OCI-LY1 (cell line): Measurements from ENCODE around the gene MOCS3.

ENCODE experiments used
- H2AFZ ChIP-seq: fragments of 200-600 bp; sonication (generic), shearing (Covaris generic); 2 replicates; pipeline ENCODE4 v1.6.0; 2014; ENCODE audit warnings: antibody characterized with exemption, mild to moderate bottlenecking, low read length
- H3F3A ChIP-seq: fragments of 200-600 bp; sonication (generic), shearing (Covaris generic); 2 replicates; pipeline ENCODE4 v1.6.0; 2014; ENCODE audit warnings: mild to moderate bottlenecking, antibody characterized with exemption, low read length, moderate library complexity; ENCODE audit not compliant: insufficient read depth
- H3K27ac ChIP-seq: fragments of 200-600 bp; sonication (generic); 2 replicates; pipeline ENCODE4 v1.5.1; 2014; ENCODE audit warnings: low read length, mixed run types, mild to moderate bottlenecking, low read depth; ENCODE audit not compliant: poor library complexity, severe bottlenecking
- H3K27me3 ChIP-seq: fragments of 200-600 bp; sonication (generic); 2 replicates; pipeline ENCODE4 v1.6.0; 2014; ENCODE audit warnings: antibody characterized with exemption, mild to moderate bottlenecking, low read length, moderate library complexity; ENCODE audit not compliant: insufficient read depth
- H3K36me3 ChIP-seq: fragments of 200-600 bp; sonication (generic); 2 replicates; pipeline ENCODE4 v1.6.1; 2014; ENCODE audit warnings: mild to moderate bottlenecking, antibody characterized with exemption, low read length, moderate library complexity, mixed read lengths; ENCODE audit not compliant: insufficient read depth
- H3K4me1 ChIP-seq: fragments of 200-600 bp; sonication (generic); 2 replicates; pipeline ENCODE4 v1.5.1; 2014; ENCODE audit warnings: mild to moderate bottlenecking, low read length, moderate library complexity; ENCODE audit not compliant: insufficient read depth, severe bottlenecking
- H3K4me2 ChIP-seq: fragments of 200-600 bp; sonication (generic), shearing (Covaris generic); 2 replicates; pipeline ENCODE4 v1.6.1; 2014; ENCODE audit warnings: low read length
- H3K4me3 ChIP-seq: fragments of 200-600 bp; sonication (generic); 2 replicates; pipeline ENCODE4 v1.5.1; 2014; ENCODE audit warnings: low read length, low read depth, mild to moderate bottlenecking, mixed read lengths; ENCODE audit not compliant: poor library complexity, severe bottlenecking
- H3K79me2 ChIP-seq: fragments of 200-600 bp; shearing (Covaris generic); 2 replicates; pipeline ENCODE4 v1.6.1; 2016; ENCODE audit warnings: mixed run types, low read length, mixed read lengths; ENCODE audit not compliant: insufficient read depth
- H3K9ac ChIP-seq: fragments of 200-600 bp; sonication (generic), shearing (Covaris generic); 2 replicates; pipeline ENCODE4 v1.6.1; 2014; ENCODE audit warnings: mild to moderate bottlenecking, low read length, mixed read lengths
- H3K9me2 ChIP-seq: fragments of 200-600 bp; sonication (generic), shearing (Covaris generic); 2 replicates; pipeline ENCODE4 v1.6.1; 2014; ENCODE audit warnings: low read depth, mild to moderate bottlenecking, low read length, mixed read lengths
- H3K9me3 ChIP-seq: fragments of 200-600 bp; shearing (Covaris generic); 2 replicates; pipeline ENCODE4 v1.6.1; 2014; ENCODE audit warnings: low read length, mixed read lengths
- H4K20me1 ChIP-seq: fragments of 200-600 bp; sonication (generic), shearing (Covaris generic); 2 replicates; pipeline ENCODE4 v1.6.0; 2016; ENCODE audit warnings: mild to moderate bottlenecking, low read length; ENCODE audit not compliant: insufficient read depth
- EZH2 ChIP-seq: fragments of 200-600 bp; sonication (generic), shearing (Covaris generic); IDR thresholded peaks from 2 replicates; pipeline ENCODE4 v1.8.0; 2017; ENCODE audit warnings: borderline replicate concordance, mixed run types, mild to moderate bottlenecking, antibody characterized with exemption, low read length, moderate library complexity, mixed read lengths
- TF ChIP-seq, protein P1 (sequence below): fragments of 200-600 bp; sonication (generic), shearing (Covaris generic); IDR thresholded peaks from 2 replicates; pipeline ENCODE4 v1.5.1; 2017; ENCODE audit warnings: mild to moderate bottlenecking, antibody characterized with exemption, low read length, moderate library complexity, mixed read lengths

MOCS3 gene

DNA sequence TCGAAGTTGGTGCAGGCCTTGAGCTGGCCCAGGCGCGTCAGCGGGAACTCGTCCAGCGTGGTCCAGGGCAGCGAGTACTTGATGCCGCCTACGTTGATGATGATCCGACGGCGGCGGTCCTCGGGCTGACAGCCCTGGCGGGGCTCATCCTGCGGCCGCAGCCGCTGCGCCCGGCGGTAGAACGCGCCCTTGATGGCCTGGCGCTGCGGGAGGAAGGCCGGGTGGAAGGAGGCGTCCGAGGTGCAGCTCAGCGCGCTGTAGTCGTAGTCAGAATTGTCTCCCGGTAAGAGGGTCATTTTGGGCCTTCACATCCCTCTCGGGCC lies 51.4 kb downstream of the MOCS3 start:
- no peaks in the 10 kb centered on the region for H3K79me2 ChIP-seq
- no peak overlapping the region for H2AFZ ChIP-seq
- TF ChIP-seq EZH2 = no peak
- TF ChIP-seq, protein P1, sequence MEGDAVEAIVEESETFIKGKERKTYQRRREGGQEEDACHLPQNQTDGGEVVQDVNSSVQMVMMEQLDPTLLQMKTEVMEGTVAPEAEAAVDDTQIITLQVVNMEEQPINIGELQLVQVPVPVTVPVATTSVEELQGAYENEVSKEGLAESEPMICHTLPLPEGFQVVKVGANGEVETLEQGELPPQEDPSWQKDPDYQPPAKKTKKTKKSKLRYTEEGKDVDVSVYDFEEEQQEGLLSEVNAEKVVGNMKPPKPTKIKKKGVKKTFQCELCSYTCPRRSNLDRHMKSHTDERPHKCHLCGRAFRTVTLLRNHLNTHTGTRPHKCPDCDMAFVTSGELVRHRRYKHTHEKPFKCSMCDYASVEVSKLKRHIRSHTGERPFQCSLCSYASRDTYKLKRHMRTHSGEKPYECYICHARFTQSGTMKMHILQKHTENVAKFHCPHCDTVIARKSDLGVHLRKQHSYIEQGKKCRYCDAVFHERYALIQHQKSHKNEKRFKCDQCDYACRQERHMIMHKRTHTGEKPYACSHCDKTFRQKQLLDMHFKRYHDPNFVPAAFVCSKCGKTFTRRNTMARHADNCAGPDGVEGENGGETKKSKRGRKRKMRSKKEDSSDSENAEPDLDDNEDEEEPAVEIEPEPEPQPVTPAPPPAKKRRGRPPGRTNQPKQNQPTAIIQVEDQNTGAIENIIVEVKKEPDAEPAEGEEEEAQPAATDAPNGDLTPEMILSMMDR = no peak
- H3K4me1 ChIP-seq = no peaks in the 10 kb centered on the region
- no peaks in the 10 kb centered on the region for H3K9me3 ChIP-seq
- H3K4me3 ChIP-seq = no peak overlapping the region
- no peaks in the 10 kb centered on the region for H4K20me1 ChIP-seq
- no peak overlapping the region for H3K9ac ChIP-seq
- H3K27ac ChIP-seq = no peak overlapping the region
- no peaks in the 10 kb centered on the region for H3K9me2 ChIP-seq
- no peaks in the 10 kb centered on the region for H3K36me3 ChIP-seq
- no peaks in the 10 kb centered on the region for H3F3A ChIP-seq
- H3K4me2 ChIP-seq = no peak overlapping the region
- no peaks in the 10 kb centered on the region for H3K27me3 ChIP-seq

DNA sequence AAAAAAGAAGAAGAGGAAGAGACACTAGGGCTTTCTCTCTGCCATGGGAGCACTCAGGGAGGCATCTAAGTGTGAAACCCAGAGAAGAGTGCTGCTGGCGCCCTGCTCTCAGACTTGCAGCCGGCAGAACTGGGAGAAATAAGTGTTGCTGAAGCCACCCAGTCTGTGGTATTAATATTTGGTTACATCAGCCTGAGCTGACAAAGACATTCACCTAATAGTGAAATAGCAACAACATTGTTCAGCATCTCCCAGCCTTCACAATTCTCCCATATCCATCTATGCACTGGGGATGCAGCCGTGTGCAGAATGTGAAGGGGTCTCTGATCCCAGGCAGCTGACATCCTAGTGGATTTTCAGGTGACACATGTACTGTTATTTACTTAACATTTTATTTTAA lies 52.3 kb downstream of the MOCS3 start:
- Histone ChIP-seq H3F3A (no peaks in the 10 kb centered on the region), H3K9me3 (no peaks in the 10 kb centered on the region), H3K4me1 (no peaks in the 10 kb centered on the region), H3K4me2 (no peak overlapping the region), H2AFZ (no peak overlapping the region), H3K9me2 (no peaks in the 10 kb centered on the region), H3K79me2 (no peaks in the 10 kb centered on the region), H3K27me3 (no peaks in the 10 kb centered on the region), H3K9ac (no peak overlapping the region), H3K4me3 (no peak overlapping the region), H3K36me3 (no peaks in the 10 kb centered on the region), H4K20me1 (no peaks in the 10 kb centered on the region), H3K27ac (no peak overlapping the region)
- no peak for TF ChIP-seq EZH2
- TF ChIP-seq, protein P1 = no peak

DNA sequence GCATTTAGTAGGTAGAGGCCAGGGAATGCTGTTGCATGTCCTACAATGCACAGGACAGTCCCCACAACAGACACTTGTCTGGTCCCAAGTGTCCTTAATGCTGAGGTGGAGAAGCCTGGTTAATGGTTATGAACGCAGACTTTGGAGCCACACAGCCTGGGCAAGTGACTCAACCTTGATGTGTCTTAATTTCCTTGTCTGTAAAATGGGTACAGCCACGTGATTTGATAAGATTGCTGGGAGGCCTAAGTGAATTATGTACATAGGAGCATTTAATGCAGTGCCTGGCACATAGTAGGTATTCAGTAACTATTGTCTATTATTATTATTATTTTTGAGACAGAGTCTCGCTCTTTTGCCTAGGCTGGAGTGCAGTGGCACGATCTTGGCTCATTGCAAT lies 52.9 kb downstream of the MOCS3 start:
- H3K27me3 ChIP-seq = no peaks in the 10 kb centered on the region

More for the DNA sequence above, 52.9 kb downstream of the MOCS3 start:
- TF ChIP-seq EZH2 = no peak
- TF ChIP-seq, protein P1 = no peak
- Histone ChIP-seq H3K4me3 (no peak overlapping the region), H4K20me1 (no peaks in the 10 kb centered on the region), H3K36me3 (no peaks in the 10 kb centered on the region), H3K9me3 (no peaks in the 10 kb centered on the region), H3F3A (no peaks in the 10 kb centered on the region), H3K4me2 (no peak overlapping the region), H3K9me2 (no peaks in the 10 kb centered on the region), H3K79me2 (no peaks in the 10 kb centered on the region), H3K4me1 (no peaks in the 10 kb centered on the region), H3K27ac (no peak overlapping the region), H2AFZ (no peak overlapping the region), H3K9ac (no peak overlapping the region)
